Measurements from ENCODE around the gene ARL4D. TPM values are rescaled to one million over a fixed set of nuclear protein-coding genes. Genes with fewer than 3 reads are reported as not detected.

Gene ARL4D
- total and polyA plus RNA-seq, 9 donors, result 6.2 to 34.1 (median 18.9) TPM

DNA sequence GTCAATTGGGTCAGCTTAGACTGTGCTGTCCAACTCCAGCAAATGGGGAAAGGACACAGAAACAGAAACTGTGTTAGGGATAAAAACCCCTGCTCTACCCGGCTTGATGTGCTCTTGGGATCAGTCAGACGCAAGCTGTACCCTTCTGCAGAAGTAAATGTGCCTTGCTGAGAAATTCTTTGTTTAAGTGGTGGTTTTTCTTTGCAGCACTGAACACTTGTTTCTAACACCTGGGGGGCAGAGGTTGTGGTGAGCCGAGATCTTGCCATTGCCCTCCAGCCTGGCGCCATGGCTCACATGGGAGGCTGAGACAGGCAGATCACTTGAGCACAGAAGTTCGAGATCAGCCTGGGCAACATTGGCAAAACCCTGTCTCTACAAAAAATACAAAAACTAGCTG, 18.5 kb upstream of the ARL4D start:
- Histone ChIP-seq H3K4me3 (no peak overlapping the region), H3K27me3 (no peaks in the 10 kb centered on the region), H3K9me3 (no peaks in the 10 kb centered on the region), H3K27ac (no peak overlapping the region), H3K36me3 (no peaks in the 10 kb centered on the region), H3K4me1 (ENCODE audit: insufficient read depth) (peaks cover 2% of the 10 kb centered on the region)
- DNase-seq, result no peak
- WGBS, 3 donors, result 91 to 97% (median 97%) methylated on average over 5 of the region's 5 CpGs
- intact Hi-C loops (cut with DNase I), result no loop called here
- no peak for TF ChIP-seq POLR2A (IDR thresholded peaks at IDR 0.05)

DNA sequence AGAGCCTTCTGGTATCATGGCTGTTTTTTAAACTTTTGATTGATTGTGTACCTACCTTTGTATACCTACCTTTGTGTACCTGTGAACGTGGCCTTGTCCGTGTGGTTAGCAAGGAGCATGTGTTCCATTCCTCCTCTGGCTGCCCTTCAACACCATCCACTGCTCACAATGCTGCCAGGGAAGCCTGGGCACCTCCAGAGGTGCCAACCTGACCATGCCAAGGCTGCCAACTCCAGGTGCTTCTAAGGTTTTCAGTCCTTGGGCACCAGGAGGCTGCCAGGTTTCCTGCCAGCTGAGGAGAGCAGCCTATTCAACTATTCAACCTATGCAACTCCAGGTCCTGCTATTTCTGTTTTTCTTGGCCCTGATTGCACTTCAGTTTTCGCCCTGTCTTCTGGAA, 17.6 kb upstream of the ARL4D start:
- TF ChIP-seq, protein P1, sequence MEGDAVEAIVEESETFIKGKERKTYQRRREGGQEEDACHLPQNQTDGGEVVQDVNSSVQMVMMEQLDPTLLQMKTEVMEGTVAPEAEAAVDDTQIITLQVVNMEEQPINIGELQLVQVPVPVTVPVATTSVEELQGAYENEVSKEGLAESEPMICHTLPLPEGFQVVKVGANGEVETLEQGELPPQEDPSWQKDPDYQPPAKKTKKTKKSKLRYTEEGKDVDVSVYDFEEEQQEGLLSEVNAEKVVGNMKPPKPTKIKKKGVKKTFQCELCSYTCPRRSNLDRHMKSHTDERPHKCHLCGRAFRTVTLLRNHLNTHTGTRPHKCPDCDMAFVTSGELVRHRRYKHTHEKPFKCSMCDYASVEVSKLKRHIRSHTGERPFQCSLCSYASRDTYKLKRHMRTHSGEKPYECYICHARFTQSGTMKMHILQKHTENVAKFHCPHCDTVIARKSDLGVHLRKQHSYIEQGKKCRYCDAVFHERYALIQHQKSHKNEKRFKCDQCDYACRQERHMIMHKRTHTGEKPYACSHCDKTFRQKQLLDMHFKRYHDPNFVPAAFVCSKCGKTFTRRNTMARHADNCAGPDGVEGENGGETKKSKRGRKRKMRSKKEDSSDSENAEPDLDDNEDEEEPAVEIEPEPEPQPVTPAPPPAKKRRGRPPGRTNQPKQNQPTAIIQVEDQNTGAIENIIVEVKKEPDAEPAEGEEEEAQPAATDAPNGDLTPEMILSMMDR (IDR thresholded peaks at IDR 0.05), result no peak
- TF ChIP-seq POLR2A (IDR thresholded peaks at IDR 0.05) (no peak), EP300 (IDR thresholded peaks at IDR 0.05) (no peak)
- 92 to 97% (median 92%) methylated on average over 3 of the region's 3 CpGs for WGBS, 3 donors
- Histone ChIP-seq H3K36me3 (no peaks in the 10 kb centered on the region), H3K27ac (no peak overlapping the region), H3K4me1 (ENCODE audit: insufficient read depth) (peaks cover 2% of the 10 kb centered on the region), H3K27me3 (no peaks in the 10 kb centered on the region), H3K9me3 (no peaks in the 10 kb centered on the region), H3K4me3 (no peak overlapping the region)
- DNase-seq, result peak in 1 of 5 donors; percentile 8
- intact Hi-C loops (cut with DNase I), result no loop called here

DNA sequence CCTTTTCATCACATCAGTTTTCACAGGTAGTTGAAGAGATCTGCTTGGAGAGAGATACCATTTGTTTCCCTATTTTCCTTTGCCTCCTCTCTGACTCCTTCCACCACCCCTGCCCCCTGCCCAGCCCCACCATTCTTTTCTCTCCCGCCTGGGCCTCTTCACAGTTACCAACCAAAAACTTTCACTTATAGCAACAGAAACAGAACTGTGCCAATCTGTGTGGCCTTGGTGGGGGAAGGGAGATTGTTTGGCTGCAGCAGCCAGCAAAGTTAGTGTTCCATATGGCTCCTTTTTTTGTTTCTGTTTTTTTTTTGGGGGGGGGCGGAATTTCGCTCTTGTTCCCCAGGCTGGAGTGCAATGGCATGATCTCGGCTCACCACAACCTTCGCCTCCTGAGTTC, 17.2 kb upstream of the ARL4D start:
- no peak for TF ChIP-seq EP300 (IDR thresholded peaks at IDR 0.05)
- TF ChIP-seq, protein P1 (IDR thresholded peaks at IDR 0.05), result no peak
- no peak for TF ChIP-seq POLR2A (IDR thresholded peaks at IDR 0.05)
- Histone ChIP-seq H3K36me3 (no peaks in the 10 kb centered on the region), H3K9me3 (no peaks in the 10 kb centered on the region), H3K4me1 (ENCODE audit: insufficient read depth) (peaks cover 2% of the 10 kb centered on the region), H3K27me3 (no peaks in the 10 kb centered on the region), H3K4me3 (no peak overlapping the region), H3K27ac (no peak overlapping the region)
- 40 to 77% (median 62%) methylated on average over 5 of the region's 5 CpGs for WGBS, 3 donors
- intact Hi-C loops (cut with DNase I), result no loop called here
- DNase-seq, result peak in 2 of 5 donors; percentile 9 to 23

DNA sequence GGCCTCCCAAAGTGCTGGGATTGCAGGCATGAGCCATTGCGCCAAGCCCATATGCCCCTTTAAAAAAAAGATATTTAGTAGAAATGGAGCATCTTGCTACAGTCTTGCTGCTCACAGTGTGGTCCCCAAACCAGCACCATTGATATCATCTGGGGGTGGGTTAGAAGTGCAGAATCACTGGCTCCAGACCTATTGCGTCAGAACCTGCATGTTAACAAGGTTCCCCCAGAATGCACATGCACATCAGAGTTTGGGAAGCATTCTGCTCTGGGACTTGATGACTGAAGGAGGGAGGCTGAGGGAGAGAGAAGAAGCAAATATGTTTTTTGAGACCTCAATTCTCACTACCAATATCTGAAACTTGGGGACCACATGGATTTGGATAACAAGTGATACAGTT, 16.0 kb upstream of the ARL4D start:
- Histone ChIP-seq H3K9me3 (no peaks in the 10 kb centered on the region), H3K4me3 (no peak overlapping the region), H3K36me3 (no peaks in the 10 kb centered on the region), H3K4me1 (ENCODE audit: insufficient read depth) (no peaks in the 10 kb centered on the region), H3K27me3 (no peaks in the 10 kb centered on the region), H3K27ac (no peak overlapping the region)
- intact Hi-C loops (cut with DNase I), result no loop called here
- no peak for TF ChIP-seq POLR2A (IDR thresholded peaks at IDR 0.05)
- no peak for TF ChIP-seq EP300 (IDR thresholded peaks at IDR 0.05)
- TF ChIP-seq, protein P1 (IDR thresholded peaks at IDR 0.05), result no peak
- WGBS, 3 donors, result 97 to 100% (median 97%) methylated on average over 2 of the region's 2 CpGs
- peak in 1 of 5 donors; percentile 10 for DNase-seq

DNA sequence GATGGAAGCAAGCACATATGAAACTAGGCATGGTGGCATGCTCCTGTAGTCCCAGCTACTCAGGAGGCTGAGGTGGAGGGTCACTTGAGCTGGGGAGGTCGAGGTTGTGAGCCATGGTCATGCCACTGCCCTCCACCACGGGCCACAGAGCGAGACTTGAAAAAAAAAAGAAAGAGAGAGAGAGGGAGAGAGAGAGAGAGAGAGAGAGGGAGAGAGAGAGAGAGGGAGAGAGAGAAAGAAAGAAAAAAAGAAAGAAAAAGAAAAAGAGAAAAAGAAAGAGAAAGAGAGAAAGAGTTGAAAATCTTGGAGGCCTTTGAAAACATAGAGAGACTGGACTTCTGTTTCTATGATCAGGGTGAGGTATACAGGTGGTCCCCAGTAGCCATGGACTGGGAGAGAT, 15.4 kb upstream of the ARL4D start:
- no peaks in the 10 kb centered on the region for H3K27me3 ChIP-seq
- WGBS, 3 donors, result 77 to 91% (median 86%) methylated on average over 3 of the region's 3 CpGs
- no peaks in the 10 kb centered on the region for H3K4me1 ChIP-seq (ENCODE audit: insufficient read depth)
- H3K9me3 ChIP-seq, result no peaks in the 10 kb centered on the region
- TF ChIP-seq, protein P1 (IDR thresholded peaks at IDR 0.05), result no peak
- TF ChIP-seq EP300 (IDR thresholded peaks at IDR 0.05) (no peak), POLR2A (IDR thresholded peaks at IDR 0.05) (no peak)
- H3K27ac ChIP-seq, result no peak overlapping the region
- no peak overlapping the region for H3K4me3 ChIP-seq
- no peaks in the 10 kb centered on the region for H3K36me3 ChIP-seq
- no peak for DNase-seq
- intact Hi-C loops (cut with DNase I), result no loop called here
